H1 (cell line): ENCODE data around the gene LSM6. TPM values are rescaled to one million over a fixed set of nuclear protein-coding genes. Genes with fewer than 3 reads are reported as not detected.

ENCODE experiments used
- CTCF ChIA-PET: fragments of 300-600 bp; sonication (Branson Sonifier 250); formaldehyde crosslinking; loops from one replicate; lab custom pipeline; 2021; ENCODE audit not compliant: partially characterized antibody; lab: Charles Lee
- POLR2A ChIA-PET: fragments of 300-600 bp; sonication (Branson Sonifier 250); formaldehyde crosslinking; loops from one replicate; lab custom pipeline; 2021; ENCODE audit warnings: inconsistent platforms; ENCODE audit not compliant: partially characterized antibody; lab: Charles Lee
- DNase-seq, 2 experiments: peaks; one replicate each; pipeline versions ENCODE4 v3.0.0 to v3.0.0-alpha.2; 2010 to 2022; ENCODE audit warnings: low spot score in 2 of 2, low read depth in 1 of 2, mixed read lengths in 1 of 2
- FAIRE-seq: peaks from 2 replicates; lab custom pipeline; 2011; peaks lifted over from hg19 to GRCh38; lab: Jason Lieb, UNC
- H2AFZ ChIP-seq: 2 replicates; pipeline ENCODE4 v1.8.1; 2012; ENCODE audit warnings: low read length, inconsistent platforms
- H2AK5ac ChIP-seq: 2 replicates; pipeline ENCODE4 v1.6.1; 2013; ENCODE audit warnings: low read depth, low read length
- H2BK120ac ChIP-seq: replicated peaks from 2 replicates; pipeline ENCODE3; 2013; ENCODE audit warnings: low read depth, low read length, inconsistent platforms
- H2BK12ac ChIP-seq: 2 replicates; pipeline ENCODE4 v1.6.1; 2013; ENCODE audit warnings: low read depth, low read length
- H2BK15ac ChIP-seq: 2 replicates; pipeline ENCODE4 v1.6.1; 2013; ENCODE audit warnings: low read length
- H2BK20ac ChIP-seq: 2 replicates; pipeline ENCODE4 v1.6.1; 2013; ENCODE audit warnings: low read length
- H2BK5ac ChIP-seq: 2 replicates; pipeline ENCODE4 v1.6.1; 2013; ENCODE audit warnings: low read depth, low read length
- H3K14ac ChIP-seq: 2 replicates; pipeline ENCODE4 v1.6.1; 2013; ENCODE audit warnings: inconsistent platforms; ENCODE audit not compliant: insufficient read length
- H3K18ac ChIP-seq: 2 replicates; pipeline ENCODE4 v1.6.1; 2013; ENCODE audit warnings: low read length; ENCODE audit errors: extremely low read depth
- H3K23ac ChIP-seq: 2 replicates; pipeline ENCODE4 v1.6.1; 2013; ENCODE audit warnings: inconsistent platforms; ENCODE audit not compliant: insufficient read length
- H3K23me2 ChIP-seq: 2 replicates; pipeline ENCODE4 v1.6.1; 2013; ENCODE audit warnings: low read depth, low read length
- H3K27ac ChIP-seq: 2 replicates; pipeline ENCODE4 v1.6.1; 2011; ENCODE audit warnings: low read depth, low read length, inconsistent platforms
- H3K27me3 ChIP-seq, 4 experiments: replicated peaks in 1 of 4; 1 replicate in 1 of 4; 2 replicates in 3 of 4; pipeline versions ENCODE4 v1.6.1 to v1.8.1; 2011 to 2013; ENCODE audit warnings: low read length in 3 of 4, mild to moderate bottlenecking in 3 of 4, inconsistent platforms in 2 of 4, mixed read lengths in 2 of 4, moderate library complexity in 1 of 4; ENCODE audit not compliant: control insufficient read depth in 3 of 4, insufficient read depth in 3 of 4; ENCODE audit errors: extremely low read depth in 1 of 4
- H3K36me3 ChIP-seq, 4 experiments: 2 replicates each; pipeline versions ENCODE4 v1.6.1 to v1.8.1; 2011 to 2013; ENCODE audit warnings: mild to moderate bottlenecking in 4 of 4, low read length in 3 of 4, moderate library complexity in 2 of 4, control low read depth in 1 of 4, inconsistent platforms in 1 of 4; ENCODE audit not compliant: insufficient read depth in 4 of 4, control insufficient read depth in 2 of 4
- H3K4ac ChIP-seq: replicated peaks from 2 replicates; pipeline ENCODE3; 2013; ENCODE audit warnings: low read length, low read depth, mixed read lengths, inconsistent platforms; ENCODE audit not compliant: insufficient read length
- H3K4me1 ChIP-seq, 4 experiments: replicated peaks in 1 of 4; 1 replicate in 1 of 4; 2 replicates in 3 of 4; pipeline versions ENCODE4 v1.6.1 to v1.8.1; 2011 to 2013; ENCODE audit warnings: low read length in 3 of 4, inconsistent platforms in 2 of 4, mixed read lengths in 1 of 4; ENCODE audit not compliant: insufficient read depth in 4 of 4, control insufficient read depth in 3 of 4
- H3K4me2 ChIP-seq, 2 experiments: 2 replicates each; pipeline versions ENCODE4 v1.6.1 to v1.8.1; 2011 to 2013; ENCODE audit warnings: low read depth in 2 of 2, low read length in 2 of 2, control low read depth in 1 of 2, inconsistent platforms in 1 of 2, mild to moderate bottlenecking in 1 of 2; ENCODE audit not compliant: insufficient read depth in 1 of 2
- H3K4me3 ChIP-seq, 4 experiments: fragments of 200-600, 300-600 bp in 1 of 4; sonication (generic), shearing (Covaris generic), sonication (Bioruptor Twin) in 1 of 4; 2 replicates each; pipeline versions ENCODE4 v1.5.1 to v1.8.1; 2011 to 2016; ENCODE audit warnings: low read length in 4 of 4, low read depth in 3 of 4, control low read depth in 2 of 4, inconsistent platforms in 2 of 4, mild to moderate bottlenecking in 2 of 4, mixed read lengths in 1 of 4, moderate library complexity in 1 of 4; ENCODE audit not compliant: insufficient read depth in 2 of 4; ENCODE audit errors: extremely low read depth in 1 of 4
- H3K56ac ChIP-seq: replicated peaks from 2 replicates; pipeline ENCODE3; 2013; ENCODE audit warnings: low read depth, mild to moderate bottlenecking, mixed read lengths, low read length, inconsistent platforms; ENCODE audit not compliant: insufficient read length
- H3K79me1 ChIP-seq: 2 replicates; pipeline ENCODE4 v1.6.1; 2013; ENCODE audit warnings: low read depth, low read length, control low read depth
- H3K79me2 ChIP-seq, 2 experiments: 2 replicates each; pipeline versions ENCODE4 v1.6.1 to v1.8.1; 2012 to 2013; ENCODE audit warnings: low read length in 2 of 2, mild to moderate bottlenecking in 2 of 2, inconsistent platforms in 1 of 2; ENCODE audit not compliant: insufficient read depth in 2 of 2, control insufficient read depth in 1 of 2
- H3K9ac ChIP-seq, 4 experiments: replicated peaks in 1 of 4; 1 replicate in 1 of 4; 2 replicates in 3 of 4; pipeline versions ENCODE4 v1.6.1 to v1.8.1; 2011 to 2013; ENCODE audit warnings: low read depth in 3 of 4, low read length in 3 of 4, control low read depth in 2 of 4, mild to moderate bottlenecking in 2 of 4, moderate library complexity in 2 of 4, inconsistent platforms in 1 of 4; ENCODE audit errors: extremely low read depth in 1 of 4
- H3K9me3 ChIP-seq, 2 experiments: 2 replicates each; pipeline versions ENCODE4 v1.6.1 to v1.8.1; 2012 to 2013; ENCODE audit warnings: mild to moderate bottlenecking in 2 of 2, moderate library complexity in 2 of 2, control low read depth in 1 of 2, inconsistent platforms in 1 of 2, low read depth in 1 of 2, low read length in 1 of 2, mixed read lengths in 1 of 2; ENCODE audit not compliant: insufficient read depth in 2 of 2
- H4K20me1 ChIP-seq, 2 experiments: replicated peaks in 1 of 2; 2 replicates each; pipeline versions ENCODE3 to v1.8.1; 2011 to 2013; ENCODE audit warnings: inconsistent platforms in 2 of 2, low read length in 2 of 2, mild to moderate bottlenecking in 1 of 2; ENCODE audit not compliant: insufficient read depth in 2 of 2, control insufficient read depth in 1 of 2
- H4K5ac ChIP-seq: 2 replicates; pipeline ENCODE4 v1.6.1; 2013; ENCODE audit warnings: low read length, low read depth, mixed read lengths, inconsistent platforms; ENCODE audit not compliant: insufficient read length
- H4K8ac ChIP-seq: 2 replicates; pipeline ENCODE4 v1.8.0; 2013; ENCODE audit warnings: mild to moderate bottlenecking, moderate library complexity, low read length, inconsistent platforms; ENCODE audit not compliant: insufficient read depth; ENCODE audit errors: extremely low read depth
- H4K91ac ChIP-seq: replicated peaks from 2 replicates; pipeline ENCODE3; 2013; ENCODE audit warnings: low read length, mixed read lengths, inconsistent platforms; ENCODE audit not compliant: insufficient read length
- WGBS, 2 experiments: shearing (Covaris generic) in 1 of 2; methylation state at CpG; one replicate each; pipeline versions ENCODE4 v1.1.6 to v1.1.7; 2013 to 2015; ENCODE audit warnings: low lambda C conversion rate in 2 of 2, mixed read lengths in 2 of 2, inconsistent platforms in 1 of 2, low coverage in 1 of 2, missing lambda C conversion rate in 1 of 2; ENCODE audit not compliant: insufficient replicate concordance in 2 of 2, insufficient coverage in 1 of 2, insufficient read length in 1 of 2; ENCODE audit errors: extremely low coverage in 1 of 2, missing lambda C conversion rate in 1 of 2; 5-methylcytosine and 5-hydroxymethylcytosine counted together
- polyA plus RNA-seq, 7 experiments: library from polyadenylated mRNA; depleted of rRNA in 3 of 7; stranded (reverse) in 5 of 7; unstranded in 2 of 7; fragments of >200 nt in 5 of 7; fragments of 200-250 nt in 2 of 7; gene quantifications; 1 replicate in 5 of 7; 2 replicates in 1 of 7; 4 replicates in 1 of 7; pipeline versions ENCODE4 v1.2.1 to v1.2.3, GENCODE V29; 2011 to 2013; ENCODE audit warnings: missing spikeins in 2 of 7, mixed read lengths in 2 of 7
- total RNA-seq: library from RNA; stranded (reverse); fragmentation: NEBNext Ultra II Directional; extraction: Animal tissue kit (Norgen Biotek cat#: 25700); gene quantifications from 2 replicates; pipeline ENCODE4 v1.2.1, GENCODE V29; 2021

Gene LSM6
- total and polyA plus RNA-seq, 2 of the 8 experiments (the other 6 are each of a cell fraction or from before 2014, with no cell fraction given): 40.2 to 63.4 TPM

GRCh38 chr4:146186041-146186440, 10.5 kb downstream of the LSM6 start:
- Histone ChIP-seq H4K5ac (no peak overlapping the region), H3K4me3 (no peak overlapping the region), H2BK5ac (no peak overlapping the region), H3K79me2 (peaks cover 0 to 17% of the 10 kb centered on the region in 2 experiments; a peak in 2 of 4 replicates), H2BK15ac (no peak overlapping the region), H3K4me2 (no peak overlapping the region), H2BK12ac (no peak overlapping the region), H2AFZ (no peak overlapping the region), H3K9ac (no peak overlapping the region), H2BK120ac (no peak overlapping the region), H3K14ac (no peak overlapping the region), H4K91ac (no peak overlapping the region), H3K56ac (no peak overlapping the region), H3K23ac (no peak overlapping the region), H3K23me2 (no peaks in the 10 kb centered on the region; the same call in 1 of the 2 replicates), H2BK20ac (no peak overlapping the region), H3K27ac (no peak overlapping the region), H3K9me3 (no peaks in the 10 kb centered on the region), H3K18ac (no peak overlapping the region), H2AK5ac (no peak overlapping the region), H4K8ac (no peak overlapping the region), H3K4me1 (no peaks in the 10 kb centered on the region), H3K79me1 (no peaks in the 10 kb centered on the region), H4K20me1 (peaks cover 0 to 3% of the 10 kb centered on the region in 2 experiments), H3K4ac (no peak overlapping the region), H3K36me3 (peaks cover 10 to 54% (median 22%) of the 10 kb centered on the region in 4 experiments), H3K27me3 (no peaks in the 10 kb centered on the region)
- CTCF ChIA-PET: interaction anchor here (1.2 kb wide), 1 partner anchor 62 kb away, joined by 4 read pairs; no protein-coding TSS in a partner anchor
- no peak for FAIRE-seq
- POLR2A ChIA-PET: no interaction called here
- WGBS, 2 experiments: 94% methylated on average over 4 of the region's 4 CpGs; no CpG with 5 or more reads in 1 of the 2 experiments
- DNase-seq: no peak
